HG02588 (cell line): ENCODE measurements around the gene ZNF212.
"Not testable (repeated sequence)": the region's sequence is repeated elsewhere in the genome, so short reads cannot be mapped to it uniquely, and the experiment has no call there.

Experiments used
- ATAC-seq: cut with Tn5 transposase; IDR thresholded peaks from one replicate; pipeline ENCODE4 v1.9.1; 2021; ENCODE audit warnings: mild to moderate bottlenecking, moderate library complexity; ENCODE audit not compliant: unreplicated experiment

Gene ZNF212

GRCh38 chr7:149218469-149219420 lies 20.7 kb upstream of the ZNF212 start:
- ATAC-seq: no peak

DNA sequence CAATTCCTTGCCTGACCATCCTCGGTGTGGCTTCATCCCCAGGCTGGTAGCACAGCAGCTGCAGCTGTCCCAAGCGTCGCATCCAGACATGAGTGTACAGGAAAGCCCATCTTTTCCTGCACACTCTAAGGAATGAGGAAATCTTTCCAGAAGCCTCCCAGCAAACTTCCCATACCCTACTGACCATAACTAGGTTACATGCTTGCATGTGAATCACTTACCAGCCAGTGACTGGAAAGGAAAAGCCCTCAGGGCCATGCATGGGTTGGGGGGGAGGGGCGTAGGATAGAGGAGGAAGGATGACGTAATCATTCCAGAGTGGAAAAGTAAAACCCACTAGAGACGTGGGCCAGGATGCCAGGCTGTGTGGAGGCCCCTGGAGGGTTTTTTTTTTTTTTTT lies 18.9 kb upstream of the ZNF212 start:
- no peak for ATAC-seq

DNA sequence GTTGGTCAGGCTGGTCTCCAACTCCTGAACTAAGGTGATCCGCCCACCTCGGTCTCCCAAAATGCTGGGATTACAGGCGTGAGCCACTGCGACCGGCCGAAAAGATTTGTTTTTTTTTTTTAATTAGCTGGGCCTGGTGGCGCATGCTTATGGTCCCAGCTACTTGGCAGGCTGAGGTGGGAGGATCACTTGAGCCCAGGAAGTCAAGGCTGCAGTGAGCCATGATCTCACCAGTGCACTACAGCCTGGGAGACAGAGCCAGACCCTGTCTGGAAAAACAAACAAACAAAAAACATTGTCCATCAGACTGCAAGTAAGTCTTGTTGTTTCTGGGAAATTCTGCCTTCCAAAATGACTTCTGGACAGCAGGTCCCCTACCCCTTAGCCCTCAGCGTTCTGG lies 16.3 kb upstream of the ZNF212 start:
- no peak for ATAC-seq

- ATAC-seq: no peak
Observed at GRCh38 chr7:149223761-149224160, 15.7 kb upstream of the ZNF212 start.

GRCh38 chr7:149224352-149224751 lies 15.1 kb upstream of the ZNF212 start:
- no peak for ATAC-seq

DNA sequence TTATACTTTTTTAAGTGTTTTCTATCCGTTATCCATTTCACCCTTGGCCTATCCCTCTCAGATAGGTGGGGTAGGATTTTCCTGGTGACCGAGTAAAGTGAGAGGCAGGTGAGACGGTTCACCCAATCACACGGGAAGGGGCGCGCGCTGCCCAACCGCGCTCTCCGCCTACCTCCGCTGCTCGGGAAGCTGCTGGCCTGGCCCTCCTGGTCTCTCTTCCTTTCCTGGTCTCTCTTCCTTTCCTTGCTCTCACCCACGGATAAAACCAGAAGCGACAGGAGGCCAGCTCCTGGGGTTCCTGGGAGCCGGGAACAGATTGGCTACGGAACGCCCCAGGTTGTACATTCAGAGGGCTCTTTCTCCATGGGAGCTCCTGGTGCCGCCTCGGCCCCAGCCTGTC lies 14.3 kb upstream of the ZNF212 start:
- ATAC-seq: no peak

DNA sequence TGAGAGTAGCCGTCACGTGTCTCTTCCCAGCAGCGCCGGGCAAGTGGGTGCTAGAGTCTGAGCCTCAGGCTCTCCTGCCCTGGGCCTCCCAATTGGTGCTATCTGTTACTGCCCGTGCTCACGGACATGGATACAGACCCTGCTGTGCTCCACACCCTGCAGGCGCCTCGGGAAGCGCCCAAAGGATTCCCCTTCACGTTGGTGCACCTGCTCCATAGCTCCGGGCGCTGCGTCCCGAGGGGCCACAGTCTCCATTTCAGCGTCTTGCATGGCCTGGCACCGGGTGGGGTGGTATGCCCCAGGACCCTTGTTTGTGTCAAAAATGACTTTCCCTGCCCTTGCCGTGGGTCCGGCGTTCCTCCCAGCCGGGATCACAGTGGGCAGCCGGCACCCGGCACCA lies 13.8 kb upstream of the ZNF212 start:
- no peak for ATAC-seq

- not testable (repeated sequence) for ATAC-seq
Observed at GRCh38 chr7:149226366-149226765, 13.1 kb upstream of the ZNF212 start.

DNA sequence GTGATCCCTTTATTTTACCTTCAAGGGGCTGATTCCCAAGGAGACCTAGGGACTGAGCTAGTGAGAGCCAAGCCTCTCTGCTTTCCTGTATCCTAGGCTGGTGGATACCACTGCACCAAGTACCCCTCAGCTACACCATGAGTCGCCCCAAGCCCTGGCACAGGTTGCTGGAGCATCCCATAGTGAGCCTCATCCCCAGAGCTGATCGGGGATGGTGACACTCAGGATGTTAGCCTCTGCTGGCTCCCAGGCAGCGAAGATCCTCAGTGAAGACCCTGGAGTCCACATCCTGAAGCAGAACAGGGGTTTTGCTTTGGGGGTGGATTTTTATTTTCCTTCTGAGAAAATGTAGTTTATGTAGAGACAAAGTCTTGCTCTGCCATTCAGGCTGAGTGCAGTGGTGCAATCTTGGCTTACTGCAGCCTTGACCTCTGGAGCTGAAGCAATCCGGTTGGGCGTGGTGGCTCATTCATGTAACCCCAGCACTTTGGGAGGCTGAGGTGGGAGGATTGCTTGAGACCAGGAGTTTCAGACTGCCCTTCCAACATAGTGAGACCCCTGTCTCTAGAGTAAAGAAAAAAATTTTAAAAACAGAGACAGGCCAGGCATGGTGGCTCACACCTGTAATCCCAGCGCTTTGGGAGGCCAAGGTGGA lies 12.5 kb upstream of the ZNF212 start:
- no peak for ATAC-seq

GRCh38 chr7:149228831-149229471 lies 10.5 kb upstream of the ZNF212 start:
- ATAC-seq: no peak

DNA sequence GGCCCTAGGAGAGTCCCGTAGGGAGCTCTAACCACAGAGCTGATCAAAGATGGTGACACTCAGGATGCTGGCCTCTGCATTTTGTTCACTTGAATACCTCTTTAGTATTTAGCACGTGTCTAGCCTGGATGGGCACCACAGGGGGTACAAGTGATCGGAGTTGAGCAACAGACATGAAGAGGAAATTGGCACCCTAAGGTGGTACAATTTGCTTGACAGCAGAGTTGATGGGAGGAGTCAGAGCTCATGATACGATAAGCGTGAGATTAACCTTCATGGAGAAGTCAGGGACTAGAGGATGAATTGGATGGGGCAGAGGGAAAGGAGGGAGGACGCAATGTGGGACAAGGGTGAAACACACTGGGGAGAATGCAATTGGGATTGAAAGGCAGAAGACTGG lies 9.9 kb upstream of the ZNF212 start:
- no peak for ATAC-seq

DNA sequence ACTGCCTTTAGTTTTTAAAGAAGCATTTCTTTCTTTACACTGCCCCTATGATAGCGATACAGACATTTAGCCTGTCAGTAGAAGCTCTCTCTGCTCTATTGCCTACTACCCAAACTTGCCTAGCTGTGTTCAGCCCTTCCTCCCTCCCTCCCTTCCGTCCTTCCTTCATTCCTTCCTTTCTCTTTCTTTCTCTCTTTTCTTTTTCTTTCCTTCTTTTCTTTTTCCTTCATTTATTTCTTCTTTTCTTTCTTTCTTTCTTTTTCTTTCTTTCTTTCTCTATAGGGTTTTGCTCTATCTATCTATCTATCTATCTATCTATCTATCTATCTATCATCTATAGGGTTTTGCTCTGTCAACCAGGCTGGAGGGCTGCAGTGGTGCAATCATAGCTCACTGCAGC lies 7.1 kb upstream of the ZNF212 start:
- no peak for ATAC-seq

DNA sequence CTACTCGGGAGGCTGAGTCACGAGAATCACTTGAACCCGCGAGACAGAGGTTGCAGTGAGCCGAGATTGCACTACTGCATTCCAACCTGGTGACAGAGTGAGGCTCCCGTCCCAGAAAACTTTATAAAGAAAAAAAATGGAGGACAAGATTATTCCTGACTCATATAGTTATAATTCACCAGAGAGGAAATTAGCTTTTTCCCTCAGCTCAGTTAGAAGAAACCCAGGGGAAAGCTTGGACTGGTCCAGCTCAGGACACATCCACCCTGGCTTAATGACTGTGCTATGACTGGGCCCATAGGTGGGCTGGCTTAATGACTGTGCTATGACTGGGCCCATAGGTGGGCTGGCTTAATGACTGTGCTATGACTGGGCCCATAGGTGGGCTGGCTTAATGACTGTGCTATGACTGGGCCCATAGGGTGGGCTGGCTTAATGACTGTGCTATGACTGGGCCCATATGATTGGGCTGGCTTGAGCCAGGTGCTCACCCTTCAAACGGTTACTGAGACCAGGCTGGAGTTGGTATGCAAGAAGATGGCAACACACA lies 5.7 kb upstream of the ZNF212 start:
- ATAC-seq: not testable (repeated sequence)

GRCh38 chr7:149237502-149237901 lies 1.9 kb upstream of the ZNF212 start:
- no peak for ATAC-seq

DNA sequence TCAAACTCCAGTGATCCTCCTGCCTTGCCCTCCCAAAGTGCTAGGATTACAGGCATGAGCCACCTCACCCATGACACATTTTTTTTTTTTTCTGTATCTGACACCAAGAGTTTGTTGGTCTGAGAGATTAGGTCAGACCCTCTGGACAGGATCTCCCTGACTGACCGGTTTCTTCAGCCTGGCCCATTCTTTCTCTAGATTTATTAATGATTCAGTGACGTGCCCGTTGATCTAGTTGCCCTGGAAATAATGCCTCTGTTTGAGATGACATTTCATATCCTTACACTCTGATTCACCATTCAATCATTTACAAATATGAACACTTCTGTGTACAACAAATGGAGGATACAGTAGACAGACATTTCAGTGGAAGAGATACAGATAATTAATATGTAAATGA lies 1.4 kb upstream of the ZNF212 start:
- no peak for ATAC-seq

- no peak for ATAC-seq
Observed at GRCh38 chr7:149240637-149241036, 1.2 kb downstream of the ZNF212 start.

DNA sequence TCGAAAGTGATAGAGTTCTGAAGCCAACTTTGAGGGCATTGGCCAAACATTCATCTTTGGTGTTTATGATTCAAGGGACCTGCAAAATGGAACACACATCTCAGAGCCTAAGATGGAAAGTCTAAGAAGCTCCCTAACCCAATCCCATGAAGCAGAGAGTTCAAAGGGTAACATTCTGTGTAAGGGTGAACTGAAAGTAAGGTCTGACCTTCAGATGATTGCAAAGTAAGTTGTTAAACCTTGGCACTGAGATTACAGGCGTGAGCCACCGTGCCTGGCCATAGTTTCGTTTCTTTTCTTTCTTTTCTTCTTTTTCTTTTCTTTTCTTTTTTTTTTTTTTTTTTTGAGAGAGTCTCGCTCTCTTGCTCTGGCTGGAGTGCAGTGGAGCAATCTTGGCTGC lies 2.2 kb downstream of the ZNF212 start:
- ATAC-seq: no peak

DNA sequence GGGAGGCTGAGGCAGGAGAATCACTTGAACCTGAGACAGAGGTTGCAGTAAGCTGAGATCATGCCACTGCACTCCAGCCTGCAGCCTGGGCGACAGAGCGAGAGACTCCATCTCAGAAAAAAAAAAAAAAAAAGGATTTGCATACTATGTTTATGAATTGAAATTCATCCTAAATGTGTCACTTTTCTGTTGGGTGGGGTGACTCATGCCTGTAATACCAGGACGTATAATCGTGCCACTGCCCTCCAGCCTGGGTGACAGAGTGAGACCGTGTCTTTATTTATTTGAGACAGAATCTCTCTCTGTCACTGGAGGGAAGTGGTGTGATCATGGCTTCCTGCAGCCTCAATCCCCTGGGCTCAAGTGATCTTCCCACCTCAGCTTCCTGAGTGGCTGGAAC lies 5.8 kb downstream of the ZNF212 start:
- no peak for ATAC-seq

DNA sequence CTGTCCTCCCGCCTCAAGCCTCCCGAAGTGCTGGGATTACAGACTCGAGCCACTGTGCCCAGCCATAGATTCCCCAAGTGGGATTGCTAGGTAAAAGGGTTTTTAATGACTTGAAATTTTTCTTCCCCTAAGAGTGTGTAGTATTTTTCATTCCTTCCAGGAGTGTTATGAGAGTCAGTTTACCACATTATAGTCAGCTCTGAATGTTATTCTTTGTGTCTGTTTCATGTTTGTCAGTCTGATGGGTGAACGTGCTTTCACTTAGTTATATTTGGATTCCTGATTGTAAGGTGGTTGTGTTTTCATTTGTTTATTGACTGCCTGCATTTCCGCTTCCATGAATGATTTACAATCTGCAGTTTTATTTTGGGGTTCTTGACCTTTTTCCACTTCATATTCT lies 6.3 kb downstream of the ZNF212 start:
- no peak for ATAC-seq

- ATAC-seq: no peak
Observed at GRCh38 chr7:149248777-149249176, 9.3 kb downstream of the ZNF212 start.

GRCh38 chr7:149250151-149250550 lies 10.7 kb downstream of the ZNF212 start:
- not testable (repeated sequence) for ATAC-seq
